D341Med (cell line): ENCODE data around the gene CARD11.

ENCODE experiments used
- DNase-seq: peaks from one replicate; pipeline ENCODE4 v3.0.0; 2012; ENCODE audit warnings: low spot score

CARD11 gene

DNA sequence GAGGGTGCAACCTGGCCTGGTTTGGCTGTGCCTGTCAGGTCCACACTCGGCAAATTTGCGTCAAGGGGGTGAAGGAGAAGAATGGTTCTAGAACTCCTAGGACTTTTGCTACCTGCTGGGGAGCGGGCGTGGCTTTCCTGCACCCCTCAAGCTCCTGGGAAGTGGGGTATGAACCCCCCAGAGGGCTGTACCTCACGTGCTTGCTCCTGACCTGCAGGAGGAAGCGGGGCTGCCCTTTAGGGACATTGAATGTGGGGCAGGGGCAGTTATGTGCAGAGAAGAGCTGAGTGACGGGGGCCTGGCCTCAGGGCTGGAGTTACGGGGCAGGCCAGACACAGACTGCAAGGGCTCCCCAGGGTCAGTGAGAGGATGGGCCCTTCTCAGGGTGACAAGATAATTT, 138.2 kb downstream of the CARD11 start:
- no peak for DNase-seq

DNA sequence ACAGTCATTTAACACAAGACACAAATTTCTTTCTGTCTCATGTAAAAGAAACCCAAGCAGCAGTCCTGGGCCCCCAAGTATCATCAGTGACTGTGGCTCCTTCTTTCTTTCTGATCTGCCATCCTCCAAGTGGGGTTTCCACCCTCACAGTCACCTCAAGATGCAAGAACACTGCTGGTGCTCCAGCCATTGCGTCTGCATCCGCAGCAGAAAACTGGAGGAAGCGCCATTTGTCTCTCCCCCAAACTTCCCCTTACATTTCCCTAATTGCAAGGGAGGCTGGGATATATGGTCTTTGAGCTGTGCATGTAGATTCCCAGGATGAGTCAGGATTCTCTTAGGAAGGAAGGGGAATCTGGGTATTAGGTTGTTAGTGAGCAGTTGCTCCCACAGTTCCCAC, 138.6 kb downstream of the CARD11 start:
- DNase-seq, result no peak

- DNase-seq, result no peak
Observed at GRCh38 chr7:2904202-2904601, 139.5 kb downstream of the CARD11 start.

GRCh38 chr7:2903682-2904162, 139.9 kb downstream of the CARD11 start:
- no peak for DNase-seq

- DNase-seq, result no peak
Observed at GRCh38 chr7:2897023-2897422, 146.6 kb downstream of the CARD11 start.

DNA sequence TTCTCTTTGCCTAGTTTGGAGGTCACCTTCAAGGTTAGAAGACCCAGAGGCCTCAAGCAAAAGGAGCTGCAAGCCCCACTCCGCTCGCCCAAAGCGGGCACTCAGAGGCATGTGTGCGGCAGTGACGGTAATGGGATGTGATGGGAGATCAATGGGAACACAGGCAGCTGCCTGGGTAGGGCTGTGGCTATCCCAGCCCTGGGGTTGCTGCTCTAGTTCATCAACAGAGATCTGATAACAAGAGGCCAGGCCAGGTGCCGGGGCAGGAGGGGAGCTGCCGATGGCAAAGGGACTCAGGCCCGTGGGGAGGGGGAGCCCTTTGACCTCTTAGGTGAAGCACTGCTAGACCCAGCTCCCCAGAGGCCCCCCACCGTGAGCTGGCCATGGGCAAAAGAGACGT, 147.5 kb downstream of the CARD11 start:
- DNase-seq, result no peak

DNA sequence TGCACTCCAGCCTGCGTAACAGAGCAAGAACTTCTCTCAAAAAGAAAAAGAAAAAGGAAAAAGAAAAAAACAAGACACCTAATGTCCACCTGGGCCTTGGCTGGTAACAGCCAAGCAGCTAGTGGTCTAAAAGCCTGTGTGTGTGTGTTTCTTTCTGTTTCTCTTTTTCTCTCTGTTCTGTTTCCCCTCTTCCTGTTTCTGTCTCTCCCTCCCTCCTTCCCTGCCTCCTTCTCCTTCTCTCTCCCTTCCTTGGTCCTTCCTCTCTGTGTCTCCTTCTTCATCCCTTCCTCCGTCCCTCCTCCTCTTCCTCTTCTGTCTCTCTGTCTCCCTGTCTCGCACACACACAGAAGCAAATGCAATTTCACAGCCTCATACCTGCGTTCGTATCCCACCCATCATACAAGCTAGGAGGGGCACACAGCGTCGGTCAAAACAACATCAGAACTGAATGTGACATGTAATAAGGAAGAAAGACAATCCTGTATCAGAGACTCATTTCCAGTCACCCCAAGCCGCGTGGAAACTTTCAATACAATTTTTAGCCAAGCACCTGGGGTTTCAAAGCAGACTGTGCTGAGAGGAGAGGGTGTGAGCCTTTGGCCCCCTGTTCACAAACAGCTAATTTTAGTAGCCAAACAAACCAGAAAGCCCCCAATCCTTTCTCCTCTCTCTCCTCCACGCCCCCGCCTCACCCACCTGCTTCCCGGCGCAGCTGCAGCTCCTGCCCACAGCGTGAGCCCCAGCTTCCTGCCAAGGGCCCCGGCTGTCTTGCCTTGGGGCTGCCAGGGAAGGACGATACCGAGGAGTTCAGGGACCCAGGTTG, 149.3 kb downstream of the CARD11 start:
- no peak for DNase-seq

- no peak for DNase-seq
Observed at GRCh38 chr7:2893411-2893861, 150.2 kb downstream of the CARD11 start.

- DNase-seq, result no peak
Observed at GRCh38 chr7:2892549-2892948, 151.1 kb downstream of the CARD11 start.

DNA sequence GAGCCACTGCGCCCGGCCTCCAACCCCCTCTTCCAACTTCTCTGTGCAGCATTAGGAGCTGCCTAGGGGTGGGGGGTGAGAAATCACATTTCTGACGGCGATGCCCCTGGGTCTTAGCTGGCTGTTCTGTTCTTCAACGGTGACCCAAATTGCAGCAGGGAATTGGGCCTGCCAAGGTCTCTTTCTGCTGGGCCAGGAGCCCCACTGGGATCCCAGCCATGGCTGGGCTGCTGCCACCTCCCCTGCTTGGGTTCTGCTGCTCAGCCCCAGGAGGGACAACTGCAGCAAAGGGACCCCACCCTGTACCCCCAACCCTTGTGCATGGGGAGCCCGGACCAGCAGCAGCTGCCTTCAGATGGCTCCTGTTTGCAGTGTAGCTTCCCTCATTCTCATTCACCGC, 155.9 kb downstream of the CARD11 start:
- no peak for DNase-seq

DNA sequence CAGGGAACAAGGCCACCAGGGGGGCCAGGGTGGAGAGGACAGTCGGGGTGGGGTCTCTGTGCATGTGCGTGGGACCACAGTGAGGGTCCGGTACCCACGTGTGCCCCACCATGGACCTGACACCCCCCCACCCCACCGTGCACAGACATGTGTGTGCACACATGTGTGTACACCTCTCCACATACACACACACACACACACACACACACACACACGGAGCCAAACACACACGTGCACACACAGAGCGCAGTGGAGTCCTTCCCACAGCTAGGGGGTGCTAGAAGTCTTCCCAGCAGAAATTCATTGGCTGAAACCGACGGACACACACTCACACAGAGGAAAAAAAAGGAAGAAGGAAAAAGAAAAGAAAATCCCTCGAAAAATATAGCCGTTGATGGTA, 156.8 kb downstream of the CARD11 start:
- peak; percentile 82 for DNase-seq

- no peak for DNase-seq
Observed at GRCh38 chr7:2886391-2886790, 157.3 kb downstream of the CARD11 start.

DNA sequence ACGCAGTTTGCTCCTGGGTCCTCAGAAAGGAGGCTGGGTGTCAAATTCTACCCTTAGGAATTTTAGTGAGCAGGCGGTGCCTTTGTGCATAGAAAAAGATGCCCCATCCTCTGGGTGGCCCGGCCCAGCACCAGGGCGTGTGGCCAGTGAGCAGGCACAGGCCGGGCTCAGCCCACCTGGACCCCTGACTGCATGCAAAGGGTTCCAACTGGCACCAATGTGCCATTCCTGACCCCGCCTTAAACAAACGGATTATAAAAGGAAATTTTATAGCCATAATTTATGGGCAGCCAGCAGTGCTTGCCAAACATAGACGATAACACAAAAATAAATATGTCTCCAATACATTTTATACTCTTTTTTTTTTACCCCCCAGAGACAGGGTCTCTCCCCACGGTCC, 159.5 kb downstream of the CARD11 start:
- DNase-seq, result no peak

GRCh38 chr7:2883101-2883500, 160.6 kb downstream of the CARD11 start:
- DNase-seq, result no peak

DNA sequence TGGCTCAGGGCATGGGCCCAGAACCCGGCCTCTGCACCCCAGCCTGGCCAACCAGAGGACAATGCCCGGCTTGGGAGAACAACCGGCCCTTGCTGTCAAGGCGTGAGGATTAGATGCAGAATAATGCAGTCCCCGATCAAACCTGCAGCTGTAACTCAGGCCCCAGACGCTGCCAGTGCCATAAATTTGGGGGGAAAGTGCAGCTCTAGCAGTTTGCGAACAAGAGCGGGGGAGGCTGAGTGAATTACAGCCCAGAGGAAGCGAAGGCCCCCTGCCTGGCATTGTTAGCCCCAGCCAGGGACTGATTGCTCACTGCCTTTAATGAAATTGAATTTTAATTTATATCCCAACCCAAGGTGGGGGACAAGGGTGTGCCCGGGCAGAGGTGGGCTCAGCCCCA, 161.6 kb downstream of the CARD11 start:
- no peak for DNase-seq

- no peak for DNase-seq
Observed at GRCh38 chr7:2880874-2881533, 162.7 kb downstream of the CARD11 start.

- no peak for DNase-seq
Observed at GRCh38 chr7:2880051-2880450, 163.6 kb downstream of the CARD11 start.

- no peak for DNase-seq
Observed at GRCh38 chr7:2879354-2879753, 164.3 kb downstream of the CARD11 start.

- no peak for DNase-seq
Observed at GRCh38 chr7:2878306-2878705, 165.4 kb downstream of the CARD11 start.

DNA sequence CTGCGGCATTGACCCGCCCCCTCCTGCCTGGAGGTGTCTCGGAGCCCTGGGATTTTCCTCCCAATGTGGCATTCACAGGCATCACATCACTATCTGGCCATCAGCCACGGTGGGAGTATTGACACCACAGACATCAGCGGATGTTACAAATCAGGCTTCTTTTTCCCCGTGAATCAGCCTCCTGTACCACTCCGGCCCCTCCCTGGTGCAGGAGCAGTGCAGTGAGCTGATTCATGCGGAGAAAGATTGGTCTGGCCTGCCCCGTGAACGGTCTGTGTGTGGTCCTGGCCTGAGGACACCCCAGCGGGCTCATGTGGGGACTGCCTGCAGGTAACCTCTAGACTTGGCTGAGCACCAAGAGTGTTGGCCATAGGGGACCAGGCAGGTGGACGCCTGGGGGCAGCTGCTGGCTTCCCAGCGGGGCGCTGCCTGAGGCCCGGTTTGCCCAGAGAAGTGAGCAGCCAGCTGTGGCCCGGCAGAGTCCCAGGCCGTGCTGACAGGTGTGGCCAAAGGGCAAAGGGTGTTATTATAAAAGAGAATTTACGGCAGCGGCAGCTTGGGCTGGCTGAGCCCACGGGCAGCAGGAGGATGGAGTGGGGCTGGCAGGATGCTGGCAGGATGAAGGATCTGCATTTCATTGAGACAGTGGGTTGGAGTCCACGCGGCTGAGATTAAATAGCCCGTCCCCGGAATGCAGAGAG, 167.5 kb downstream of the CARD11 start:
- DNase-seq, result no peak

DNA sequence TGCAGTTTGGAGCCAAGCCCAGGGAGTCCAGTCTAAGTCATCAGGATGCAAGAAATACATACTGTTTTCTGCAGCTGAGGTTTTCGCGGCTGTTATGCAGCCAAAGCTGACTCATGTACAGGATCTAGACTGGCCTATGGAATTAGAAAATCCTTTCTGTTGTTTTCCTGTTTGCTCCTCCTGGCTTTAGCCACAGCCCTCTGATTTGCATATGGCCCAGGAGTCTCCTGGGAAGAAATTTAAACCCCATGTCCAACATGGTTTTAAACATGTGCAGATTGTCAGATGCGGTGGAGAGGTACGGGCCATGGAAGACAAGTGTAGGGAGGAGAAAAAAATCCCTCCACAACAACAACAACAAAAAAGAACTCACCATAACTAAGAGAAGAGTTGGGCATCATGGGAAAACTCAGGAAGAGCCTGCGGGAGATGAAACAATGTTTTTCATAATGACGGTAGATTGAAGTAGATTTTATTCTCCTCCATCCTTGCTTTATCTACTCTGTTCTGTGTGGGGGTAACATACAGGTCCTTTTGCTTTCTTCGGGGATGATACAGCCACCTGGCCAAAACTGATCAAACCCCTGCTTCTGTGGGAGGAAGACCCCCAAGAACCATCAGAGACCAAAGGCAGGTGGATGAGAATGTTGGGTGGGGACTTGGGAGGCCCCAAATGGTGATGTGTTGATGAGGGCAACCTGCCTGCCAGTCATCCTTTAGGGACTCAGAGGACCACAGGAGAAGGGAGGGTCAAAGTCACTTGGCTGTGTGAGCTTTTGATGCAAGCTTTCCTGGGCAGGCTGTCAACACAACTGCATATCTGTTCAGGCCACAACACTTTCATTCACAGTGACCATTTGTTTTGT, 169.7 kb downstream of the CARD11 start:
- DNase-seq, result no peak

- no peak for DNase-seq
Observed at GRCh38 chr7:2873146-2873545, 170.5 kb downstream of the CARD11 start.
